Adrenal gland (tissue), 12 donors: Measurements from ENCODE around the gene PIEZO1. TPM values are rescaled to one million over a fixed set of nuclear protein-coding genes. Genes with fewer than 3 reads are reported as not detected.
A peak's percentile ranks its signal among the peaks of the same experiment; 100 is the strongest.

Experiments used
- DNase-seq, 7 donors: peaks; one replicate each; pipeline ENCODE4 v3.0.0-alpha.2; 2019 to 2020
- H3K27ac ChIP-seq, 5 donors: fragments of 200-600 bp; sonication (generic) in 4 of 5; 1 replicate in 3 of 5; 2 replicates in 2 of 5; pipeline versions ENCODE4 v1.5.1 to v1.8.0; 2016 to 2020; ENCODE audit warnings: mild to moderate bottlenecking in 1 of 5
- H3K27me3 ChIP-seq: fragments of 200-600 bp; 2 replicates; pipeline ENCODE4 v1.8.0; 2021
- H3K36me3 ChIP-seq, 2 donors: fragments of 200-600 bp; replicated peaks in 1 of 2; 1 replicate in 1 of 2; 2 replicates in 1 of 2; pipeline versions ENCODE4 v1.5.1 to v1.8.0; 2018 to 2022
- H3K4me1 ChIP-seq, 2 donors: fragments of 200-600 bp; replicated peaks in 1 of 2; 1 replicate in 1 of 2; 2 replicates in 1 of 2; pipeline versions ENCODE4 v1.5.1 to v1.8.0; 2018 to 2021
- H3K4me3 ChIP-seq, 4 donors: fragments of 200-600 bp; sonication (generic) in 3 of 4; one replicate each; pipeline ENCODE4 v1.5.1; 2016 to 2018
- H3K9me3 ChIP-seq, 3 donors: fragments of 200-600 bp; sonication (generic) in 1 of 3; replicated peaks in 1 of 3; 1 replicate in 2 of 3; 2 replicates in 1 of 3; pipeline versions ENCODE4 v1.5.1 to v1.8.0; 2016 to 2021
- POLR2A ChIP-seq, 2 donors: fragments of 450-650 bp; IDR thresholded peaks; one replicate each; pipeline ENCODE4 v1.6.1; 2017; ENCODE audit warnings: antibody characterized with exemption in 2 of 2, mild to moderate bottlenecking in 2 of 2, moderate library complexity in 1 of 2
- WGBS, 4 donors: extraction: QIAGEN DNeasy Blood & Tissue Kit in 2 of 4; methylation state at CpG; one replicate each; pipeline versions ENCODE4 v1.1.5 to v1.1.7; 2013 to 2017; 5-methylcytosine and 5-hydroxymethylcytosine counted together
- intact Hi-C, 2 donors: fragments of 100-400 bp; cut with DNase I; formaldehyde crosslinking; loops; one replicate each; pipeline versions ENCODE4 v1.14.1 to v1.15.0; 2022 to 2023
- polyA plus RNA-seq, 3 donors: library from polyadenylated mRNA; stranded (reverse); fragments of 200-250 nt in 2 of 3; fragments of 350-450 nt in 1 of 3; fragmentation: Illumina TruSeq in 1 of 3; extraction: RNeasy Lipid Tissue Mini Kit (QIAGEN cat#74804) in 1 of 3; gene quantifications; one replicate each; pipeline ENCODE4 v1.2.3, GENCODE V29; 2013 to 2014
- total RNA-seq, 9 donors: library from RNA; depleted of rRNA in 4 of 9; stranded (reverse); fragments of >200 nt in 4 of 9; fragments of 120-200 nt in 1 of 9; fragmentation: NEBNext Ultra II Directional in 1 of 9; extraction: Animal tissue kit (Norgen Biotek cat#: 25700) in 1 of 9; gene quantifications; one replicate each; pipeline versions ENCODE4 v1.1.0 to v1.2.4, GENCODE V29; 2013 to 2023
- TF ChIP-seq, protein P1 (sequence below), 6 experiments: fragments of 450-650 bp in 4 of 6; fragments of 200-600 bp in 2 of 6; sonication (generic) in 1 of 6; IDR thresholded peaks; 1 replicate in 5 of 6; 2 replicates in 1 of 6; pipeline versions ENCODE4 v1.5.1 to v1.8.0; 2016 to 2021; ENCODE audit warnings: antibody characterized with exemption in 6 of 6, mild to moderate bottlenecking in 2 of 6, moderate library complexity in 1 of 6
- donor health status: healthy with polysubstance abuse.
- donor health status: Bipolar disorder and iron deficiency.
- donor health status: DM: yes; HTN: yes; CAD: no.
- donor health status: DM: no; HTN: no; CAD: no.
- donor health status: DM: no; HTN: no; CAD: no.
- donor health status: DM: yes; HTN: yes; CAD: no.

The PIEZO1 gene
- total and polyA plus RNA-seq, 12 donors: 7.9 to 327 (median 92.4) TPM

GRCh38 chr16:88822281-88823040 lies 37.4 kb upstream of the PIEZO1 start:
- TF ChIP-seq, protein P1, sequence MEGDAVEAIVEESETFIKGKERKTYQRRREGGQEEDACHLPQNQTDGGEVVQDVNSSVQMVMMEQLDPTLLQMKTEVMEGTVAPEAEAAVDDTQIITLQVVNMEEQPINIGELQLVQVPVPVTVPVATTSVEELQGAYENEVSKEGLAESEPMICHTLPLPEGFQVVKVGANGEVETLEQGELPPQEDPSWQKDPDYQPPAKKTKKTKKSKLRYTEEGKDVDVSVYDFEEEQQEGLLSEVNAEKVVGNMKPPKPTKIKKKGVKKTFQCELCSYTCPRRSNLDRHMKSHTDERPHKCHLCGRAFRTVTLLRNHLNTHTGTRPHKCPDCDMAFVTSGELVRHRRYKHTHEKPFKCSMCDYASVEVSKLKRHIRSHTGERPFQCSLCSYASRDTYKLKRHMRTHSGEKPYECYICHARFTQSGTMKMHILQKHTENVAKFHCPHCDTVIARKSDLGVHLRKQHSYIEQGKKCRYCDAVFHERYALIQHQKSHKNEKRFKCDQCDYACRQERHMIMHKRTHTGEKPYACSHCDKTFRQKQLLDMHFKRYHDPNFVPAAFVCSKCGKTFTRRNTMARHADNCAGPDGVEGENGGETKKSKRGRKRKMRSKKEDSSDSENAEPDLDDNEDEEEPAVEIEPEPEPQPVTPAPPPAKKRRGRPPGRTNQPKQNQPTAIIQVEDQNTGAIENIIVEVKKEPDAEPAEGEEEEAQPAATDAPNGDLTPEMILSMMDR (IDR thresholded peaks at IDR 0.05): no peak
- no peak for TF ChIP-seq POLR2A (IDR thresholded peaks at IDR 0.05)
- no peak for DNase-seq
- H3K4me3 ChIP-seq: no peak overlapping the region
- no peak overlapping the region for H3K27ac ChIP-seq
- no peaks in the 10 kb centered on the region for H3K27me3 ChIP-seq
- H3K36me3 ChIP-seq: peaks cover 0 to 15% of the 10 kb centered on the region in 2 donors
- no peaks in the 10 kb centered on the region for H3K9me3 ChIP-seq
- H3K4me1 ChIP-seq: peaks cover 12 to 13% of the 10 kb centered on the region in 2 donors
- intact Hi-C loops: no loop called here
- WGBS, 4 donors: 93 to 96% (median 93%) methylated on average over 6 to 24 of the region's 24 CpGs

DNA sequence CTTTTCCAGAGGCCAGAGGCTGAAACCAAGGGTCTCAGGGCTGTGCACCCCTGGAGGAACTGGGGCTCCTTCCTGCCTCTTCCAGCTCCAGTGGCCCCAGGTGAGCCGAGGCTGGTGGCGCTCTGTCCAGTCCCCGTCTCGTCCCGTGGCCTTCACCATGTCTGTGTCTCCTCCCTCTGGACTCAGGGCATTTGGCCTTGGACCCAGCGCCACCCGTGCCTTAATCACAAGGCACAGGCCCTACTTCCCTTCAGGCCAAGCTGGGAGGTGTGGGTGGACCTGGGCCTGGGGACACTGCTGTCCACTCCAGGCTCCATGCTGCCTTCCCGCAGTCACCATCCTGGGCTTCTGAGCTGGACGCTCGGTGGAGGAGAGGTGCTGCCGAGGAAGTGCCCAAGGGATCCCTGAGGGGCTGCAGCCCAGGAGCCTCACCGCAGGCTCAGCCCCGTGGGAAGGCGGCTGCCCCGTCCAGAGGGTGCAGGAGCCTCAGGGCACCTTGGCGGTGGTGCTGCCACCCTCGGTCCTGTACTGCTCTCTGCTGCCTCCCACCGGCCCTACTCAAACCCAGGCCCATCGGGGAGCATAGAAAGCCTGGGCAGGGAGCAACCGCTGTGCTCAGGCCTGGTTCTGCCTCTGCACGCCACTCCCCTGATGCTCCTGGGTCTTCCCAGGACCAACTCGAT lies 36.3 kb upstream of the PIEZO1 start:
- H3K4me3 ChIP-seq: no peak overlapping the region
- no peaks in the 10 kb centered on the region for H3K9me3 ChIP-seq
- H3K36me3 ChIP-seq: peaks cover 0 to 11% of the 10 kb centered on the region in 2 donors
- peak overlapping the region in 3 of 5 donors; percentile 46 to 57 (median 54) for H3K27ac ChIP-seq
- WGBS, 4 donors: 73 to 83% (median 74%) methylated on average over 8 to 22 of the region's 22 CpGs
- H3K4me1 ChIP-seq: peaks cover 12 to 13% of the 10 kb centered on the region in 2 donors
- no peaks in the 10 kb centered on the region for H3K27me3 ChIP-seq
- intact Hi-C loops: no loop called here
- TF ChIP-seq, protein P1 (IDR thresholded peaks at IDR 0.05): no peak
- no peak for TF ChIP-seq POLR2A (IDR thresholded peaks at IDR 0.05)
- peak in 3 of 7 donors; percentile 51 to 76 (median 57) for DNase-seq

DNA sequence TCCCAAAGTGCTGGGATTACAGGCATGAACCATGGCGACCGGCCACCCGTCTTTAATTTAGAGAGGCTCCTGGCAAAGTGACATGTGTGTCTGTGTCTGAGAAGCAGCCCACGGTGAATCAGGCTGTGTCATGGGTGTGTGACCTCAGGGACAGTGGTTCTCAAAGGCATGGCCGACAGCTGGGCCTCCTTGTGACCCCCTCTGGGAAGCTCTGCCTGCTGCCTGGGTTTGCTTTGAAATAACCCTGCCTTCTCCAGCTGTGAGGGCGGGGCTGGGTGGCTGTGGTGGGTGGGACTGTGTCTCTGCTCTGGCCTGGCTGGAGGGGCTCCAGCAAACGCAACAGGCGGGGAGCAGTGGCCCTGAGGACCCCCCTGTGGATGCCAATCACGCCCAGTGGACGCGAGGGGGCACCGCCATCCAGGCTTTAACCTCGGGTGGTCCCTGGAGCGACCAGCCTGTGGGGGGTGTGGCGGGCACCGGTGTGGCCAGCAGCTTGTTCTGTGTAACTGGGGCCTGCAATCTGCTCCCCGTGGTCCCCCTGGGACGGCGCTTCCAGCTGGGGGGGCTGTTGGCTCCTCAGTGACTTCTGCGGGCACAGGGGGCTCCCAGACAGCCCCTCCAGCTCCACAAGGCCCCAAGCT lies 35.5 kb upstream of the PIEZO1 start:
- TF ChIP-seq, protein P1 (IDR thresholded peaks at IDR 0.05): no peak
- TF ChIP-seq POLR2A (IDR thresholded peaks at IDR 0.05): no peak
- intact Hi-C loops: no loop called here
- H3K36me3 ChIP-seq: peaks cover 0 to 11% of the 10 kb centered on the region in 2 donors
- H3K27ac ChIP-seq: peak overlapping the region in 3 of 5 donors; percentile 46 to 57 (median 54)
- WGBS, 4 donors: 68 to 79% (median 77%) methylated on average over 5 to 20 of the region's 20 CpGs
- H3K9me3 ChIP-seq: no peaks in the 10 kb centered on the region
- DNase-seq: peak in 1 of 7 donors; percentile 52
- H3K4me3 ChIP-seq: no peak overlapping the region
- no peaks in the 10 kb centered on the region for H3K27me3 ChIP-seq
- peaks cover 12 to 13% of the 10 kb centered on the region in 2 donors for H3K4me1 ChIP-seq

DNA sequence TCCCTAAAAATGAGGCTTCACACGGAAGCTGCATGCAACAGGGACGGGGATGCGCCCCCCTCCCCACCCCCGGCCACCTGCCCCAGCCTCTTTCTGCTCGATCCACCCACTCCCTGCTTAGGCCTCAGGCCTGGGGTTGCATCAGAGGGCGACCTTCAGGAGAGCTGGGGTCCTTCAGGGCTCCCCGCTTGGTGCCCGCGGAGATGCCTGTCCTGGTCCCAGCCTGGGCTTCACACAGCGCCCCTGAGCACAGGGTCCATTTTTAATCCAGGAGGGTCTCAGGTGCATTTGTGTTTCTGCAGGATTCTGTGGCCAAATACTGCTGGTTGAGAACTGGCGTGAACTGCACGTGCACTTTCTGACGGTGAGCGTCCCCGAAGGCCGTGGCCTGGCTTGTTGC lies 34.1 kb upstream of the PIEZO1 start:
- Histone ChIP-seq H3K27me3 (no peaks in the 10 kb centered on the region), H3K36me3 (peaks cover 0 to 11% of the 10 kb centered on the region in 2 donors), H3K4me3 (no peak overlapping the region), H3K9me3 (no peaks in the 10 kb centered on the region), H3K27ac (peak overlapping the region in 3 of 5 donors; percentile 16 to 38 (median 34)), H3K4me1 (peaks cover 12 to 13% of the 10 kb centered on the region in 2 donors)
- TF ChIP-seq, protein P1 (IDR thresholded peaks at IDR 0.05): no peak
- TF ChIP-seq POLR2A (IDR thresholded peaks at IDR 0.05): no peak
- intact Hi-C loops: loop anchor here (5.0 kb wide), 3 partner anchors 38 to 348 kb away; partner anchors contain the start of genes GALNS (in 1 of the 2) and TRAPPC2L (in 1 of the 2)
- no peak for DNase-seq
- 41 to 73% (median 68%) methylated on average over 5 to 16 of the region's 16 CpGs for WGBS, 4 donors
